Raji (cell line): ENCODE results near the gene VEGFB.

Source experiments
- POLR2A ChIP-seq: IDR thresholded peaks from 2 replicates; pipeline ENCODE4 v1.6.1; 2011; ENCODE audit warnings: low read depth, low read length, control low read depth; ENCODE audit not compliant: insufficient read depth

Gene VEGFB

DNA sequence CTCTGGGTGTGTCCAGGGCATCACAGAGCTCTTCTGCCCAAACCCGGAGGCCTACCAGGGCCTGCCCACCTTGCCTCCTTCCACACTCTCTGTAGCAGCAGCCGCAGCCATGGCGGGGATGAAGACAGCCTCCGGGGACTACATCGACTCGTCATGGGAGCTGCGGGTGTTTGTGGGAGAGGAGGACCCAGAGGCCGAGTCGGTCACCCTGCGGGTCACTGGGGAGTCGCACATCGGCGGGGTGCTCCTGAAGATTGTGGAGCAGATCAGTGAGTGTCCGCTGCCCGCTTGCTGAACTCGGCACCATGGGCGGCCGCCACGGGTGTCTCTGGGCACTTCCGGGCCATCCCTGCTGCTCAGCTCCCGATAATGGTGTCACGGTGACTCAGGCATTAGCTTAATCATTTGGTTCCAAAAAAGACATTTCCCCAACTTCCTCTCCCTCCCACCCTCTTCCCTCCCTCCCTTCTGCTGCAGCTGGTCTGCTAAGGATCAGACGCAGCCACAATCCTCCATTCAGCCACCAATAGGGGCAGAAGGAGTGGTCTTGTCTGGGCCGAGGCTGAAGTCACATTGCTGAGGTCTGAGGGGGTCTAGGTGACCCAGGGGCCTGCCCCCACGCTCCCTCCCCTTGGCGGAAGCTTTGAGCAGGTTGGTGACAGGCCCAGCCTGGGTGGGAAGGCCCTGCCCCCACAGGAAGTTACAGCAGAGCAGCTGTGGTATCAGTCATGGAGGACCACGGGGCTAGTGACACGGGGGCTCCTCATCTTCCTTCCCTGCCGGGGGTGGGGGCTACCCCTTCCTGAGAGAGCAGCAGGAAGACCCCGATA lies 26.9 kb upstream of the VEGFB start:
- peak; percentile 81 for TF ChIP-seq POLR2A

DNA sequence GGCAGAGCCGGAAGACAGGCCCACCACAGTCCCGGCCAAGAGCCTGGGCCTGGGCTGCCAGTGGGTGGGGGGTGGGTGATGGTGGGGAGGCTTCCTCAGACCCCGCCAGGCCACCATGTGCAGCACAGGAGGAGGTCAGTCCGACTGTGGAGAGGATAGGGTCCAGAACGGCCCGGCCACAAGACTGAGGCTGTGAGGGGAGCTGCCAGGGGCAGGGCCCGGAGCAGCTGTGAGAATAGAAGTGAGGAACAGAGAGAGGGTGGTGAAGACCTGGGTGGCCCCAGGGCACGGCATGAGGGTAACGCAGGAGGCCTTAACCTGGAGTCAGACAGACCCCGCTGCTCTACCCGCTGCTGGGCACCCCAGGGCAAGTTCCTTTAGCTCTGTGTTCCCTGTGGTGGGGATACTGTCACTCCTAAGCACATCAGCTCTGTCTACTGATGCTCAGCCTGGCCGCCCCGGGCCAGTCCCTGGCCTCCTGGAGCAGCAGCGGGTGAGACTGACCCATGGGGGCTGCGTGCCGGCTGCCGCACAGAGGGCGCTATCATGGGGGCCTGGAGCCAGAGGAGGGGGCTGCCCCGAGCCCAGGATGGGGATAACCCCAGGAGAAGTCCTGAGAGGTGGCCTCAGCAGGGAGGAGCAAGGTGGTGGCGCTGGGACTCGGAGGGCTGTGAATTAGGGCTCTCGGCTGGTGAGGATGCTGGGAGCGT lies 26.1 kb upstream of the VEGFB start:
- no peak for TF ChIP-seq POLR2A

DNA sequence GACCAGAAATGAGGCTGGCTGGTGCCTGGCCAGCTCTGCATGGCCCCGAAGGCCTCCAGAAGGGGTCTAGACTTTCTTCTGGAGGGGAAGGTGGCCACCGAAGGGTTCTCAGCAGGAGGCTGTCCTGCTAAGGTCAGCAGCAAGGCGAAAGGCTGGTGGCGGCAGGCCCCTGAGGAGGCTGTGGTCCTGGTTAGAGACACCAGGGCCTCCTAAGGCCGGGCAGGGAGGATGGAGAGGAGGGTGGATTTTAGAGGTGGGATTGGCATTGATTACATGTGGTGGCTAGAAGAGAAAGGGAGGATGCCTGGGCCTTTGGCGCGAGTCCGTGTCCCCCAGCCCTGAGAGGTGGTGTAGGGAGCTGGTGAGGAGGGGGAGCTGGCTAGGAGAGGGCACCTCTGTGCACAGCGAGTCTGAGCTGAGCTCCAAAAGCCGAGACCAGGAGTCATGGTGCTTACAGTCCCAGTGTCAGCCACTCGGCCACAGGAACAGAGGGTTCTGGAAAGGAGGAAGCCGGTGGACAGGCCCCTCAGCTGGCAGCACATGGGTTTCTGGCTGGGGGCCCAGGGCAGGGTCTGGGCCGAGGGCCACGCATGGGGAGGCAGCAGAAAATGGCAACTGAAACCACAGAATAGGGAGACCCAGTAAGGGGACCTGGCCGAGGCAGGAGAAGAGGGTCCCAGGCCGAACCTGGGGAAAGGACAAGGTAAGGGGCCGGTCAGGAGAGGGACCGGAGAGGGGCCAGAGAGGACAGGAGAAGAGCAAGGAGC lies 25.4 kb upstream of the VEGFB start:
- TF ChIP-seq POLR2A: no peak

DNA sequence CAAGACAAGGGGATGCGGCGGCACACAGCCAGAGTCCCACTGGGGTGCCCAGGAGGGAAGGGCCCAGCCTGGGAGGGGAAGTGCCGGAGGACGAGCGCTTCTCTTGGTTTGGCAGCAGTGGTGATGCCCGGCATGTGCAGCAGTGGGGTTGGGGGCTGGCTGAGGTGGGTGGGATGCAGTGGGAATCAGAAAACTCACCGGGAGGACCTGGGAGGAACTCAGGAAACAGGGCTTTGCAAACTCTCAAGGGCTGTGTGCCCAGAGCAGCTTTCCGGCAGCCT lies 24.9 kb upstream of the VEGFB start:
- TF ChIP-seq POLR2A: no peak

DNA sequence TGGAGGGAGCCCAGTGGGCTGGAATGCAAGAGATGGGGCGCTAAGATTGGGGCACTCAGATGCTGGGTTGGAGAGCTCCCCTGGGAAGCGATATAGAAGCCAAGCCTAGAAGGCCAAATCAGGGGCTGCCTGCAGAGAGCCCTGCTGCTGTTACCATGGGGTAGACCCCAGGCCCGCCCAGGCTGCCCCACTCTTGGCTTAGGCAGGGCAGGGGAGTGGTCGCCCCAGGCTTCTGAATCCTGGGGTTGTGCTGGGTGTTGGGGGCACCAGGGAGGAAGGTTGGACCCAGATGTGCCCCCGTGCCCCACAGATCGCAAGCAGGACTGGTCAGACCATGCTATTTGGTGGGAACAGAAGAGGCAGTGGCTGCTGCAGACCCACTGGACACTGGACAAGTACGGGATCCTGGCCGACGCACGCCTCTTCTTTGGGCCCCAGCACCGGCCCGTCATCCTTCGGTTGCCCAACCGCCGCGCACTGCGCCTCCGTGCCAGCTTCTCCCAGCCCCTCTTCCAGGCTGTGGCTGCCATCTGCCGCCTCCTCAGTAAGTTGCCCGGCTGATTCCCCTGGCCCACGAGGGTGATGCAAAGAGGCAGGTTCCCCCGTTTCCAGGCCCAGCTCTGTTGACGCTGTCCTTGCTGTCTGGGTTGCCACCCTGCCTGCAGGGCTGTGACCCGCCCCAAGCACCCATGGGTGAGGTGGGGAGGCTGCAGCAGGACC lies 23.9 kb upstream of the VEGFB start:
- no peak for TF ChIP-seq POLR2A

DNA sequence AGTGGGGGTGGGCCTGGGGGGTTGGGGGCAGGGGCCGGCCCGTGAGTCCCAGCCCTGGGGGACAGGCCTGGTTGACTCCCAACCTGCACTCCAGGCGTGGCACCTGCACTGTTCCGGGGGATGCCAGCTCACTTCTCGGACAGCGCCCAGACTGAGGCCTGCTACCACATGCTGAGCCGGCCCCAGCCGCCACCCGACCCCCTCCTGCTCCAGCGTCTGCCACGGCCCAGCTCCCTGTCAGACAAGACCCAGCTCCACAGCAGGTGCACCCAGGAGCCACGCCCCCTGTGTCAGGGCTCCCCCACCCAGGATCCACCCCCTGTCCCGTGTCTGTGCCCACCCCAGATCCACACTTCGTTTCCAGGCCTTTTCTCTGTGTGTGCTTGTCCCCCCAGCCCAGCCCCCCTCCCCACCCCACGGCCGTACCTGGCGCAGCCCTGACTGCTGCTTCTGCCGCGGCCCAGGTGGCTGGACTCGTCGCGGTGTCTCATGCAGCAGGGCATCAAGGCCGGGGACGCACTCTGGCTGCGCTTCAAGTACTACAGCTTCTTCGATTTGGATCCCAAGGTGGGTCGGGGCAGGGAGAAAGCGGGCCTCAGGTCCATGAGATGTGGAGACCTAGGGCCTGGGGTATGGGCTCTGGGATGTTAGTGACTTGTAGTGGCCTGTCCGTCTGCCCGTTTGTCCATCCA lies 23.1 kb upstream of the VEGFB start:
- no peak for TF ChIP-seq POLR2A

DNA sequence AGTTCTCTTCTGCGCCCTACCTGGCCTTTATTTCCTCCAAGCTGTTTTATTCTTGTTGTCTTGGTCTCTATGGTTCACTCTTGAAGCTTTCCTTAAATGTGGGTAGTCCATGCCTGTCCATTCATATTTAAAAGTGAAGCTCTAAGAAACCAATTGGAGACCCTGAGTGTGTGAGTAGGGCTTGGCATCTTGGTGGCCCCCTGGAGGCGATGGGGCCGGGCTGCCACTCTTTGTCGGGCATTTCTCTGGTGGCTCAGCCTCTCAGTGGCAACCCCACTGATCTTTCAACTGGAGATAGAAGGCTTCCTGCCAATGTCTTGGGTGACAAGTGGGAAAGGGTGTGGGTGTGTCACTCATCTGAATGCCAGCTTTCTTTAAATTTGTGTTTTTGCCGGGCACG lies 17.5 kb upstream of the VEGFB start:
- TF ChIP-seq POLR2A: no peak

DNA sequence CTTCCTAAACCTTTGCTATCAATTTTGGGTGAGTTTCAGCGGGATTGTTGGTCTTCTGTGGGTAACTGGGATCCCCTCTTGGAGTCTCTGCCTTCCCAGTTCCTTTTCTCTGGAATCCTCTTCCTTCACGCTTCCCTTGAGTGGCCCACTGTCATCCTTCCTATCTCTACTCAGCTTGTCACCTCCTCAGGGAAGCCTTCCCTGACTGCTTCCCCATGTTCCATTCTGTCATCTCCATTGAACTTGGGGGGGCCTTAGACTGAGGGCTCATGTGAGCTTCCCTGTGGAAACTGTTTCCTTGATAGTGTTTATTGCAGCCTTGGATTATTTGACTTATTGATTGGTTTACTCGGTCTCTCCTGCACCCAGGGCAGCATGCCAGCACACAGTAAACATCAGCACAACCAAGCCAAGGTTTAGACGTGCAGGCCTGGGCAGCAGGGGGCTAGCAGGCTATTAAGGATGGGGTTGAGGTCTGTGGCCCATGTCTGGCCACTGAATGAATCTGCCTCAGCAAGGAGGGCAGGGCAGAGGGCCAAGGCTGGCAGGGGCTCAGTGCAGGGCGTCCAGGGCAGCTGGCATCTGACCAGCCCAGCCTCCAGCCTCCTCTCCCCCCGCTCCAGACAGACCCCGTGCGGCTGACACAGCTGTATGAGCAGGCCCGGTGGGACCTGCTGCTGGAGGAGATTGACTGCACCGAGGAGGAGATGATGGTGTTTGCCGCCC lies 15.6 kb upstream of the VEGFB start:
- TF ChIP-seq POLR2A: no peak

DNA sequence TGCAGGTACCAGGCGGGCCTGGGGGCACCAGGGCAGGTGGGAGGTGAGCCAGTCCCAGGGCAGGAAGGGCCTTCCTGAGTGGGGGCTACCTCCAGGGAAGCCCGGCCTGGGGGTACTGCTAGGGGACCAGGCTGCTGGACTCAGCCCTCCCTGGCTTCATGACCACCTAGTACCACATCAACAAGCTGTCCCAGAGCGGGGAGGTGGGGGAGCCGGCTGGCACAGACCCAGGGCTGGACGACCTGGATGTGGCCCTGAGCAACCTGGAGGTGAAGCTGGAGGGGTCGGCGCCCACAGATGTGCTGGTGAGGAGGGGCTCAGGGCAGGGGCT lies 15.1 kb upstream of the VEGFB start:
- no peak for TF ChIP-seq POLR2A

DNA sequence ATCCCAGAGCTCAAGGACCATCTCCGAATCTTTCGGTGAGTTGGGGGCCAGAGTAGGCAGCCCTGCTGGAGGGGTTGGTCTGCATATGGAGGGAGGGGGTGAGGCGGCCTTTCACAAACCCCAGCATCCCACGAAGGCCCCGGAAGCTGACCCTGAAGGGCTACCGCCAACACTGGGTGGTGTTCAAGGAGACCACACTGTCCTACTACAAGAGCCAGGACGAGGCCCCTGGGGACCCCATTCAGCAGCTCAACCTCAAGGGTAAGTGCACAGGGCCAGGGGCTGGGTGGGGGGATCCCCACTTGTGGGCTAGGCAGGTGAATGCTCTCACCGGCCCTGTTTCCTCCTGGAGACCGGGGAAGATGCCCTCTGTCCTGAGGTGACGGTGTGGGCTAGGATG lies 14.6 kb upstream of the VEGFB start:
- no peak for TF ChIP-seq POLR2A

DNA sequence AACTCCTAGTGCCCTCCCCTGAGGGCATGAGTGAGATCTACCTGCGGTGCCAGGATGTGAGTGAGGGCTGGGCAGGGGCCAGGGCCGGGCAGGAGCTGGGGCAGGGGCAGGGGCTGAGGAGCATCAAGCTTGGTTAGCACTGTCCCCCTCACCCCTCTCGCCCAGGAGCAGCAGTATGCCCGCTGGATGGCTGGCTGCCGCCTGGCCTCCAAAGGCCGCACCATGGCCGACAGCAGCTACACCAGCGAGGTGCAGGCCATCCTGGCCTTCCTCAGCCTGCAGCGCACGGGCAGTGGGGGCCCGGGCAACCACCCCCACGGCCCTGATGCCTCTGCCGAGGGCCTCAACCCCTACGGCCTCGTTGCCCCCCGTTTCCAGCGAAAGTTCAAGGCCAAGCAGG lies 14.1 kb upstream of the VEGFB start:
- no peak for TF ChIP-seq POLR2A

DNA sequence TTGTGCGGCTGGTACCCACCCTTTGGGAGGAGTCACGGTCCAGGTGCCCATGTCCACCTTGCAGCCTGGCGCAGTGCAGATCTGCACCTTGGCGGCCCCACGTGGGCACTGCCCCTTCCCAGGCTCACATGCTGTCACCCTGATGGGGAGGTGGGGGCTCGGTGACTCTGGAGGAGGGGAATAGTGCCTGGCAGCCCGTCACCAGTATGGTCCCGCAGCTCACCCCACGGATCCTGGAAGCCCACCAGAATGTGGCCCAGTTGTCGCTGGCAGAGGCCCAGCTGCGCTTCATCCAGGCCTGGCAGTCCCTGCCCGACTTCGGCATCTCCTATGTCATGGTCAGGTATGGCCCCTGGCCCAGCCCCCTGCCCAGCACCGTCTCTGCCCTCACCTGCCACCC lies 13.6 kb upstream of the VEGFB start:
- no peak for TF ChIP-seq POLR2A

DNA sequence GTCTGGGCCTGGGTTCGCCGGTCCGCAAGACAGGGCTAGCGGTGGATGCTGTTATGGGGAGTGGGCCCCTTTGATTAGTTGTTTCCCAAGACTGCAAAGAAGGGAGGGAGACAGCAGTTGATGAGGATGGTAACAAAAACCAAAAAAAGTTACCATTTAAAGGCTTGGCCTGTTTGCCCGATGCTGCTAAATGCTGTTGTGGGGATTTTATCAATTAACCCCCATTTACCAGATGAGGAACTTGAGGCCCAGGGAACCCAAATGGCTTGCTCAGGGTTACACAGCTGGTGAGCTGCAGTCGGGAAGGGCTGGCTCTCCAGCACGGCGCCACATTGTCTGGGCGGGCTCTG lies 11.8 kb upstream of the VEGFB start:
- TF ChIP-seq POLR2A: no peak

DNA sequence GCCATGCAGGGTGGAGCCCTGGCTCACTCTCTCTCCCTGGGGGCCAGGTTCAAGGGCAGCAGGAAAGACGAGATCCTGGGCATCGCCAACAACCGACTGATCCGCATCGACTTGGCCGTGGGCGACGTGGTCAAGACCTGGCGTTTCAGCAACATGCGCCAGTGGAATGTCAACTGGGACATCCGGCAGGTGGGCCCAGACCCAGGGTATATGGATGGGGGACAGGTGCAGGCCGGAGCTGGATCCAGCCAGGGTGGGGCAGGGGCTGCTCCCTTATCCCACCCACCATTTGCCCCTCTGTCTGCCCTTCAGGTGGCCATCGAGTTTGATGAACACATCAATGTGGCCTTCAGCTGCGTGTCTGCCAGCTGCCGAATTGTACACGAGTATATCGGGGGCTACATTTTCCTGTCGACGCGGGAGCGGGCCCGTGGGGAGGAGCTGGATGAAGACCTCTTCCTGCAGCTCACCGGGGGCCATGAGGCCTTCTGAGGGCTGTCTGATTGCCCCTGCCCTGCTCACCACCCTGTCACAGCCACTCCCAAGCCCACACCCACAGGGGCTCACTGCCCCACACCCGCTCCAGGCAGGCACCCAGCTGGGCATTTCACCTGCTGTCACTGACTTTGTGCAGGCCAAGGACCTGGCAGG lies 11.3 kb upstream of the VEGFB start:
- TF ChIP-seq POLR2A: 0 out of 2 replicates have a peak, but pooled peaks have one; percentile 24

DNA sequence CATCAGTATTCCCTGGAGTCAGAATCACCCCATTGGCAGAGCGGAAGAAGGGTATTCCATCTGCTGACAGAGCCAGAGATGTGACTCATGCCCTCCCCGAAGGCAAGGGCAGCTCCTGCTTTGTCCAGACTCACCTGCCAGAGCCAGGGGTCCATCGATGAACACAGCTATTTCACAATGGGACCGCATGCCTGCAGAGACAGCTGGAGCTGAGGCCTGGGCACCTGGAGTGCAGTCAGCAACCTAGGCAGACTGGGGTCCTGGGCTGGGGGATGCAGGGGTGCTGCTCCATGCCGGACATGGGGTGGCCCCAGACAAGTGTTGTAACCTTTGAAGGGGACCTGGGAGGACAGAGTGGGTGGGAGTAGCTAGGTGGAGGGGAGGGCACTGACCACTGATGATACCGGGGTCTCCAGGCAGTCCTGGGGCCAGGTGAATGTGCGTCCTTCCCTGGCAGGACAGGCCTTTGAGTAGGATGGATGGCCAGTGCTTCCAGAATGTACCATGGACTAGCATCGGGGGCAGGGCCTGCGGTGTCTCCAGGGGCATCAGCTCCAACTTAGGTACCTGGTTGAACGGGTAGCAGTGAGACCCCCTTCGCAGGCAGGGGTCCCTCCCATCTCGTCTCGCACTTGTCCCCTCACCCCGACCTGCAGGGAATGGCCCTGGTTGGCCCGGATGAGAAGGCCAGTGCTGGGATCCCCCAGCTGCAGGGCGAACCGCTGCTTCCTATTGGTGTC lies 10.1 kb upstream of the VEGFB start:
- 0 out of 2 replicates have a peak, but pooled peaks have one; percentile 30 for TF ChIP-seq POLR2A
